Activated CD4-positive, alpha-beta T cell treated with anti-CD3 and anti-CD28 coated beads, Interleukin-2, amount 10 ng/mL, durations not matched to agents 7 days and 5 days (primary cell): Measurements from ENCODE around the gene NAT9. TPM values are rescaled to one million over a fixed set of nuclear protein-coding genes. Genes with fewer than 3 reads are reported as not detected.

Experiments used
- CTCF ChIA-PET: fragments of 350-600 bp; sonication (Branson Sonifier 250); formaldehyde crosslinking; loops from one replicate; lab custom pipeline; 2021; ENCODE audit warnings: antibody characterized with exemption; lab: Charles Lee
- POLR2A ChIA-PET: fragments of 350-600 bp; sonication (Branson Sonifier 250); formaldehyde crosslinking; loops from one replicate; lab custom pipeline; 2021; ENCODE audit warnings: antibody characterized with exemption; lab: Charles Lee
- DNase-seq: peaks from one replicate; pipeline ENCODE4 v3.0.0-alpha.2; 2020
- H3K27ac Mint-ChIP-seq: one replicate; pipeline ENCODE4 v1.8.0; 2021; ENCODE audit warnings: mild to moderate bottlenecking, moderate library complexity, mixed read lengths
- H3K27me3 Mint-ChIP-seq: one replicate; pipeline ENCODE4 v1.8.0; 2021; ENCODE audit warnings: mixed read lengths
- H3K36me3 Mint-ChIP-seq: one replicate; pipeline ENCODE4 v1.8.0; 2021; ENCODE audit warnings: low read depth, mixed read lengths
- H3K4me1 Mint-ChIP-seq: one replicate; pipeline ENCODE4 v1.8.0; 2021; ENCODE audit warnings: mixed read lengths
- H3K4me3 Mint-ChIP-seq: one replicate; pipeline ENCODE4 v1.8.0; 2021; ENCODE audit warnings: mild to moderate bottlenecking, moderate library complexity, mixed read lengths
- H3K9me3 Mint-ChIP-seq: one replicate; pipeline ENCODE4 v1.8.0; 2021; ENCODE audit warnings: mixed read lengths
- total RNA-seq, 2 experiments: library from RNA; stranded (reverse); gene quantifications; one replicate each; pipeline ENCODE4 v1.2.3, GENCODE V29; 2021

NAT9 gene
- total RNA-seq, 2 experiments from 2014 or later: 28.6 to 34.4 TPM

DNA sequence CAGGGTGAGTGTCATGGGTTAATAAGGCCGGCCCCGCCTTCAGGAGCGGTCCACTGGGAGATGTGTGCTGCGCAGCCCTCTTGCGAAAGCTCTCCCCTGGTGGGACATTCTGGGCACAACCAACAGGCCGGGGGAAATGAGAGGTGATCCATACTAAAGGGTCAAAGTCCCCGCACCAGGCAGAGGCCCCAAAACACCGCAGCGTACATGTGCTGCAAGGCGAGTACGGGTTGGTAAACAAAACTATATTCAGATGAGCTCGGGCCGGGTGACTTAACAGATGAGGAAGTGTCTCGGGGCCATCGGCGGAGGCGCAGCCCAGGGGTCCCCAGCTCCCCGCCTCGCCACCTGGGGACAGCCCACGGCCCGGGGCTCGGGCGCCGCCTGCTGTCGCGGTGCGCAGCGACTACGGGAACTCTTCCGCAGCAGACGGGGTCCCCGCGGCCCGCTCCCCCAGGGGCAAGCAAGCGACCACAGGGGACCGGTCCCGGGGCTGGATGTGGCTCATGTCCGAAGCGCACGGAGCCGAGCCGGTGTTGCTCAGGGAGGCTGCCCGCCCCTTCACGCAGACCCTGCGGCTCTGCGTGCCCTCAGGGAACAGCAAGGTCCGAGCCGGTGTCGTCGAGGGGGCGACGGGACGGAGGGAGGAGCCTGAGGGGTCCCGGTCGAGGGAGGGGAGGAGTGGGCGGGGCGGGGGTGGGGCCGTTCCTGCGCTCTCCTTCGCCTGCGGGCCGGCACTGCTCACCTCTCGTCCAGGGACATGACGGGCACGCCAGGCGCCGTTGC is 39.4 kb downstream of the NAT9 start, which contains the start of gene RAB37:
TSS of gene RAB37 (plus strand) at position 744 of the 786 bp plus-strand sequence. CDS start at position 761, 17 bp downstream.
- Mint-ChIP-seq H3K27ac (peak within 1 kb of the TSS; percentile 91), H3K27me3 (peaks cover 18% of the 10 kb centered on the region)
- CTCF ChIA-PET: interaction anchor here (0.6 to 4.2 kb wide), 30 partner anchors 8 to 417 kb away, joined by 3 to 58 read pairs (median 4); partner anchors contain the start of gene NAT9

DNA sequence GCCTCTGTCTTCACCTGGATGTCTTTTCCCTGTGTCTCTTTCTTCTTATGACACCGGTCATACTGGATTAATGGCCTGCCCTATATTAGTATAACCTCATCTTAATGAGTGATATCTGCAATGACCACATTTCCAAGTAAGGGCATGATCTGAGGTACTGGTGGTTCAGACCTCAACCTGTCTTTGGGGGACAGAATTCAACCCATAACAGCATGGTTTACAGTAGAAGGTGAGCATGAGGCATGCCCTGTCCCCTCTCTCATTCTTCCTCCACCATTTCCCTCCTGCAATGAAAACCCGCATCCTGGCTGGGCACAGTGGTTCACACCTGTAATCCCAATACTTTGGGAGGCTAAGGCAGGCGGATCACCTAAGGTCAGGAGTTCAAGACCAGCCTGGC is 41.9 kb downstream of the NAT9 start:
- DNase-seq: no peak
- H3K27me3 Mint-ChIP-seq: peaks cover 18% of the 10 kb centered on the region
- ChIA-PET CTCF (interaction anchor here (0.7 kb wide), 1 partner anchor 10 kb away, joined by 4 read pairs; no protein-coding TSS in a partner anchor), POLR2A (no interaction called here)
- peaks cover 47% of the 10 kb centered on the region for H3K4me1 Mint-ChIP-seq
- no peak overlapping the region for H3K4me3 Mint-ChIP-seq
- peaks cover 7% of the 10 kb centered on the region for H3K36me3 Mint-ChIP-seq
- H3K27ac Mint-ChIP-seq: no peak overlapping the region
- no peaks in the 10 kb centered on the region for H3K9me3 Mint-ChIP-seq

More for the DNA sequence above, 39.4 kb downstream of the NAT9 start, which contains the start of gene RAB37:
- H3K4me1 Mint-ChIP-seq: peaks cover 55% of the 10 kb centered on the region
- no peaks in the 10 kb centered on the region for H3K9me3 Mint-ChIP-seq
- POLR2A ChIA-PET: interaction anchor here (3.0 kb wide), 1 partner anchor 80 kb away, joined by 13 read pairs; no protein-coding TSS in a partner anchor
- peak within 1 kb of the TSS; percentile 83 for H3K4me3 Mint-ChIP-seq
- peaks cover 13% of the 10 kb centered on the region for H3K36me3 Mint-ChIP-seq
- DNase-seq: peak; percentile 39

DNA sequence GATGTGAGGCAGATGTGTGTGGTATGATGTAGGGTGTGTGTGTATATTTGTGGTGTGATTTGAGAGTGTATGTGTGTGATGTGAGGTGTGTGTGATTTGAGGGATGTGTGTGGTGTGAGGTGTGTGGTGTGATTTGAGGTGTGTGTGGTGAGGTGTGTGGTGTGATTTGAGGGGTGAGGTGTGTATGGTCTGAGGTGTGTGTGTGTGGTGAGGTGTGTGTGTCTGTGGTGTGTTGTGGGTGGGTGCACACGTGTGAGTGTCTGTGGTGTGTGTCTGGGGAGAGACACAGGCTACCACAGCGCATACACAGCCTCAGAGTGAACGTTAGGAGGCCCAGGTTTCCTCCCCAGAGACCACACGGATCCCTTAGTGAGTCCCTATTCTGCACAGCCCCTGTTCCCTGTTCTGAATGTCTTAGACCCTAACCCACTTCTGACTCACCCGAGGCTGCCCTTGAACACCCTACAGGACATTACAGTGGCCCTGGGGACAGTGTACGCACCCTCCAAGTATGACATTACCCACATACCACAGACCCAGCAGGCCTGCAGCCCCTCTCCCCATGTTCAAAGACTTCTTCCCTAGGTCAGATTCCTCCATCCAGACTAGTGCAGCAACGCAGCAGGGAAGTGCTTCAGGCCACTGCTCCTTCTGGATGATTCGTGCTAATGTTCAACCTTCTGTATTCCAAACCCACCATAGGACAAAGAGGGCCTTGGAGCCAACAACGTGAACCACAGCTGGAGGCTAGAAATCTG is 42.6 kb downstream of the NAT9 start:
- Mint-ChIP-seq H3K4me1 (peaks cover 40% of the 10 kb centered on the region), H3K27ac (no peak overlapping the region), H3K36me3 (peaks cover 4% of the 10 kb centered on the region), H3K27me3 (peaks cover 18% of the 10 kb centered on the region), H3K4me3 (no peak overlapping the region), H3K9me3 (no peaks in the 10 kb centered on the region)
- ChIA-PET POLR2A (no interaction called here), CTCF (no interaction called here)
- DNase-seq: no peak

DNA sequence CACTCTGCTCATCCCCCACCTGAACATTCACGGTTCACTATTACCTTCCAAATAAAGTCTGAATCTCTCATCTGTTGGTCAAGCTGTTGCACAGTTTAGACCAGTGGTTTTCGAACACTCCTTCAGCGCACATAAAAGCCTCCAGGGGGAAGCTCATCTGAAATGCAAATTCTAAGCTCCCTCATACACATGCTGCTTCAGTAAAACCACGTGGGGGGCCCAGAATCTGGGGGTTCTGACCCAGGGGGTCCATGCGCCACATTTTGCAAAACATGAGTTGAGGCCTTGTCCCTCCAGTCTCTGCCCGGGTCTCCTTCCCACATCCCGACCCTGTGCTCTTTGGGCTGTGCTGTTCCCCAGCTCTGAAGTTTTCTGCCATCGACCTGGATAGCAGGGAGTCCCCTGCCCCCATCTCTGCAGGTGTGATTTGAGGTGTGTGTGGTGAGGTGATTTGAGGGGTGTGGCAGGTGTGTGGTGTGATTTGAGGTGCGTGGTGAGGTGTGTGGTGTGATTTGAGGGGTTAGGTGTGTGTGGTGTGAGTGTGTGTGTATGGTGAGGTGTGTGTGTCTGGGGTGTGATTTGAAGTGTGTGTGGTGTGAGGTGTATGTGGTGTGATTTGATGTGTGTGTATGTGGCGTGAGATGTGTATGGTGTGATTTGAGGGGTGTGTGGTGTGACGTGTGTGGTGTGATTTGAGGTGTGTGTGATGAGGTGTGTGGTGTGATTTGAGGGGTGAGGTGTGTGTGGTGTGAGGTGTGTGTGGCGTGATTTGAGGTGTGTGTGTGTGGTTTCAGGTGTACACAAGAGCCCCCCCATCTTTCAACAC is 43.9 kb downstream of the NAT9 start:
- Mint-ChIP-seq H3K27ac (no peak overlapping the region), H3K4me1 (peaks cover 28% of the 10 kb centered on the region), H3K36me3 (peaks cover 3% of the 10 kb centered on the region), H3K27me3 (peaks cover 18% of the 10 kb centered on the region), H3K4me3 (no peak overlapping the region), H3K9me3 (no peaks in the 10 kb centered on the region)
- ChIA-PET CTCF (interaction anchor here (0.6 to 0.9 kb wide), 2 partner anchors 74 to 1246 kb away, joined by 3 read pairs; no protein-coding TSS in a partner anchor), POLR2A (no interaction called here)
- DNase-seq: no peak

DNA sequence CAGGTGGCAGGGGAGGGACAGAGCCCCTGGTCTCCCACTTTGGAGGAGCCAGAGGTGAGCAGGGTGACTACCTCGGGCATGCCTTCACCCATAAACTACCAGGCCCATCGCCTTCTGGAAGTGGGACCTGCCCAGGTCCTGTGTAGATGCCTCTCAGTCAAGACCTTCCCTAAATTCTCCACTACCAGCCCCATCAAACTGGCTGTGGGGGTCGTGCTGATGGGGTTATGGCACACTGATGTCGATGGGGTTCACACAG is 44.9 kb downstream of the NAT9 start:
- Mint-ChIP-seq H3K4me3 (no peak overlapping the region), H3K9me3 (no peaks in the 10 kb centered on the region), H3K27ac (no peak overlapping the region), H3K4me1 (peaks cover 25% of the 10 kb centered on the region), H3K36me3 (no peaks in the 10 kb centered on the region), H3K27me3 (peaks cover 16% of the 10 kb centered on the region)
- ChIA-PET CTCF (interaction anchor here (0.6 kb wide), 1 partner anchor 230 kb away, joined by 6 read pairs; no protein-coding TSS in a partner anchor), POLR2A (no interaction called here)
- no peak for DNase-seq

DNA sequence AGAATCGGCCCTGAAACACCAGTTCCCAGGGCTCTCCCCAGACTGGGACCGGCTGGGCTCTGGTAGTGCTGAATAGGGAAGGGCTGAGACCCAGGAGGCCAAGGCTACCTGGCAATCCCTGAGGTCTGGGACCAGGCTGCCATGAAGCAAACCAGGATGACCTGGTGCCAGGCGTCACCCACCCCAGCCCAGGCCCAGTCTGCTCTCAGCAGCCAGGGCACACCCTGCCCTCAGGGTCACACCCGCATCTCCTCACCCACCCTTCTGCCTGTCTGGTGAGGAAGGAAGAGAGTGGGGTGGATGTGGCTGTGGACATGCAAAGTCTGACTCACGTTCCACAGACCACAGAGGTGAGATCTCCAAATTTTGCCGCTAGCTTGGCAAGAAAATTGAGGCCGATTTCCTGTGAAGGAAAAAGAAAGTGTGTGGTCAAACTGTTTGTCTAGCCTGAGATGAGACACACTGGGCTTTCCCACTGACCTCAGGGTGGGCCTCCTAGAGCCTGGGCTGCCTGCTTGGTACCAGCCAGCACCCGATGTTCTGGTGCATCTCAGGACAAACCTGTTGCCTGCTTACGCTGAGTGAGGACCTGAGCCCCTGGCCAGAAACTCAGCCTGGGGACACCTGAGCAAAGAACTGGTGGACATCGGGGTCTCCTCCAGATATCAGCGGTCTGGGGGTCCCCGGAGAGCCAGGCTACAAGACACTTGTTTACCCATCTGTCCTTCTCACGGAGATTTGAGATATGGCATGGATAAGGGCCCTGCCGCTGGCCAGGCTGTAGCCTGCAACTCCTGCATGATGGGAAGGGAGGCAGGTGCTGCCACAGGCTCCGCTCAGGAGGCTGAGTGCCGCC is 45.4 kb downstream of the NAT9 start:
- peak; percentile 66 for DNase-seq
- peaks cover 20% of the 10 kb centered on the region for H3K4me1 Mint-ChIP-seq
- CTCF ChIA-PET: interaction anchor here (0.6 kb wide), 1 partner anchor 230 kb away, joined by 6 read pairs; no protein-coding TSS in a partner anchor
- peaks cover 14% of the 10 kb centered on the region for H3K27me3 Mint-ChIP-seq
- peak overlapping the region; percentile 11 for H3K27ac Mint-ChIP-seq
- no peaks in the 10 kb centered on the region for H3K9me3 Mint-ChIP-seq
- H3K36me3 Mint-ChIP-seq: no peaks in the 10 kb centered on the region
- POLR2A ChIA-PET: no interaction called here
- no peak overlapping the region for H3K4me3 Mint-ChIP-seq

DNA sequence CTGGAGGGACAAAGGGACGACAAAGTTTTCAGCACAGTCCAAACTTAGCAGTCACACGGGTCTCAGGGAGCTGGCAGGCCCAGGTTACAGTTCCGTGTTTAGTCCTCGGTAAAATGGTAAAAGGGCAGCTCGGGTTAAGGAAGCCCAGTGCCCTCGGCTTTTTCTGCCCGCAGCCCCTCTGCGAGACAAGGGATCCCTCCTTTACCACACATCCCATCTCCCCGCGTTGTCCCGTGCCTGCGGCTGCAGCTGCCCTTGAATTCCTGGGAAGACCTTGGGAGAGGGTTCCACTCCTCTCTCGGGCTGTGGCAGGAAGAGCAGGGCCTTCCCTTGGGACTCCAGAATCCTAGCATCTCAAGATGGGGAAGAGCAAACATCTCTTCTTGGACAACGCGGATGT is 46.3 kb downstream of the NAT9 start:
- DNase-seq: no peak
- Mint-ChIP-seq H3K27ac (no peak overlapping the region), H3K4me3 (no peak overlapping the region), H3K4me1 (peaks cover 17% of the 10 kb centered on the region), H3K36me3 (no peaks in the 10 kb centered on the region), H3K27me3 (peaks cover 8% of the 10 kb centered on the region), H3K9me3 (no peaks in the 10 kb centered on the region)
- ChIA-PET POLR2A (no interaction called here), CTCF (interaction anchor here (1.1 kb wide), 1 partner anchor 9 kb away, joined by 3 read pairs; no protein-coding TSS in a partner anchor)

DNA sequence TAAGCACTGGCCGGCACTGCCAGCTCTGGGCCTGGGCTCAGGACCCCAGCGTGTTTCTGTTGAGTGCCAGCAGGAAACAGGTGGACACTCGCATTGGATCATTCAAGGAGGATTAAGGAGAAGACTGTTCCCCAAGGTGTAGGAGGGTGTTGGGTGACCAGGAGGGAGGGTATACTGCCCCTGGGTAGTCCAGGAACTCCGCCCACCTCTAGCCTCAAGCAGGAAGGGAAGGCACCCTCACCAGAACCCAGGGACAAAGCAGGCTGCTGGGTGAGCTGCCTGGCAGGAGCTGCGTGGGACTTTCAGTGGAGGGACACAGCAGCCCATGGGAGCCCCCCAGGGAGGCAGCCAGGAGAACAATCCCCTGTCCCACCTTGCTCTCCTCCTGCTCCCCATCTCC is 46.8 kb downstream of the NAT9 start:
- no peak overlapping the region for H3K4me3 Mint-ChIP-seq
- no peak overlapping the region for H3K27ac Mint-ChIP-seq
- no peaks in the 10 kb centered on the region for H3K9me3 Mint-ChIP-seq
- ChIA-PET POLR2A (no interaction called here), CTCF (interaction anchor here (1.1 kb wide), 1 partner anchor 9 kb away, joined by 3 read pairs; no protein-coding TSS in a partner anchor)
- no peak for DNase-seq
- H3K4me1 Mint-ChIP-seq: peaks cover 20% of the 10 kb centered on the region
- no peaks in the 10 kb centered on the region for H3K36me3 Mint-ChIP-seq
- H3K27me3 Mint-ChIP-seq: peaks cover 6% of the 10 kb centered on the region

DNA sequence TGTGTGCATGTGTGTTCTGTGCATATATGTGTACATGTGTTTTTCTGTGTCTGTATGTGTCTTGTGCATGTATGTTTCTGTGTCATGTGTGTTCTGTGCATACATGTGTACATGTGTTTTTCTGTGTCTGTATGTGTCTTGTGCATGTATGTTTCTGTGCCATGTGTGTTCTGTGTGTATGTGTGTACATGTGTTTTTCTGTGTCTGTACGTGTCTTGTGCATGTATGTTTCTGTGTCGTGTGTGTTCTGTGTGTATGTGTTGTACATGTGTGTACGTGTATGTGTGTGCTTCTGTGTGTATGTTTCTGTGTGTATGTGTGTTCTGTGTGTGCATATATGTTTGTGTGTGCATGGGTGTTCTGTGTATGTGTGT is 47.5 kb downstream of the NAT9 start:
- no peak for DNase-seq
- Mint-ChIP-seq H3K9me3 (no peaks in the 10 kb centered on the region), H3K36me3 (no peaks in the 10 kb centered on the region), H3K27ac (no peak overlapping the region), H3K4me1 (peaks cover 26% of the 10 kb centered on the region), H3K27me3 (peaks cover 7% of the 10 kb centered on the region), H3K4me3 (no peak overlapping the region)
- POLR2A ChIA-PET: no interaction called here
- CTCF ChIA-PET: interaction anchor here (1.1 kb wide), 1 partner anchor 10 kb away, joined by 3 read pairs; no protein-coding TSS in a partner anchor

DNA sequence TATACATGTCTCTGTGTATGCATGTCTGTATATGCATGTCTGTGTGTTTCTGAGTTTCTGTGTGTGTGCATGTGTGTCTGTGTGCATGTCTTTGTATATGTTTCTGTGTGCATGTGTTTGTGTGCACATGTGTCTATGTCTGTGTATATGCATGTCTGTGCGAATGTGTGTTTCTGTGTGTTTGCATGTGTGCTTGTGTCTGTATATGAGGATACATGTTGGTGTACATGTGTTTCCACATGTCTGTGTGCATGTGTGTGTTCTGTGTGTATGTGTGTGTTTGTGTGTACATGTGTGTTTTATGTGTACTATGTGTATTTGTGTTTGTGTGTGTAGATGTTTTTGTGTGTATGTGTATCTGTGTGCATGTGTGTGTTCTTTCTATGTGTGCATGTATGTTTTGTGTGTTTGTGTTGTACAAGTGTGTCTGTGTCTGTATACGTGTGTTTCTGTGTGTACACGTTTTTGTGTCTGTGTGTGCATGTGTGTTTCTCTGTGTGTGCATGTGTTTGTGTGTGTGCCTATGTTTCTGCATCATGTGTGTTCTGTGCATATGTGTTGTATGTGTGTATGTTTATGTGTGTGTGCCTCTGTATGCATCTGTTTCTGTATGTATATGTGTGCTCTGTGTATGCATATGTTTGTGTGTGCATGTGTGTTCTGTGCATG is 48.0 kb downstream of the NAT9 start:
- no peaks in the 10 kb centered on the region for H3K36me3 Mint-ChIP-seq
- POLR2A ChIA-PET: no interaction called here

DNA sequence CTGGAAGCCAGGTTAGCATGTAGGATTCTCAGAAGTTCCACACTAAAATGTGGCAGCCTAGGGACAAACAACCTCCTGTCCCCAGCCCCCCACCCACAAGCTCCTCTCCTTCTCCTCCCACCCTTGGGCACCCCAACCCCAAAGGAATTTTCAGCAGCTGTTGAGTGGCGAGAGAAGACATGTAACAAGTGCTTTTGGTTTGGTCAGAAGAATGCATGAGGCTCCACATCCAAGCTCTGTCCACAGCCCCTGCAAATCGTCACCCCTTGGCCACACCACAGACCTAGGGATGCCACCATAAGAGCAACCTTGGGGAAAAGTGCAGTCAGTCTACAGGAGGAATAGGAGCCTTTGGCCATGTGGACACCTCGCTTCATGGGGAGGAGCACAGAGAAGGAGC is 51.0 kb downstream of the NAT9 start:
- Mint-ChIP-seq H3K27ac (no peak overlapping the region), H3K4me3 (no peak overlapping the region), H3K36me3 (no peaks in the 10 kb centered on the region), H3K4me1 (peaks cover 11% of the 10 kb centered on the region), H3K9me3 (no peaks in the 10 kb centered on the region), H3K27me3 (peaks cover 23% of the 10 kb centered on the region)
- ChIA-PET CTCF (interaction anchor here (0.6 to 2.6 kb wide), 10 partner anchors 8 to 158 kb away, joined by 3 to 13 read pairs (median 4); partner anchors contain the start of genes CD300H and RAB37), POLR2A (no interaction called here)
- DNase-seq: no peak

More for the DNA sequence above, 48.0 kb downstream of the NAT9 start:
- CTCF ChIA-PET: no interaction called here
- Mint-ChIP-seq H3K4me1 (peaks cover 26% of the 10 kb centered on the region), H3K9me3 (no peaks in the 10 kb centered on the region), H3K27ac (no peak overlapping the region), H3K27me3 (peaks cover 7% of the 10 kb centered on the region), H3K4me3 (no peak overlapping the region)
- no peak for DNase-seq
